Midbrain (tissue), 1 donor: ENCODE results near the gene VPS13D.

Source experiments
- DNase-seq: peaks from one replicate; lab custom pipeline; 2025; lab: John Stamatoyannopoulos, UW

VPS13D gene

DNA sequence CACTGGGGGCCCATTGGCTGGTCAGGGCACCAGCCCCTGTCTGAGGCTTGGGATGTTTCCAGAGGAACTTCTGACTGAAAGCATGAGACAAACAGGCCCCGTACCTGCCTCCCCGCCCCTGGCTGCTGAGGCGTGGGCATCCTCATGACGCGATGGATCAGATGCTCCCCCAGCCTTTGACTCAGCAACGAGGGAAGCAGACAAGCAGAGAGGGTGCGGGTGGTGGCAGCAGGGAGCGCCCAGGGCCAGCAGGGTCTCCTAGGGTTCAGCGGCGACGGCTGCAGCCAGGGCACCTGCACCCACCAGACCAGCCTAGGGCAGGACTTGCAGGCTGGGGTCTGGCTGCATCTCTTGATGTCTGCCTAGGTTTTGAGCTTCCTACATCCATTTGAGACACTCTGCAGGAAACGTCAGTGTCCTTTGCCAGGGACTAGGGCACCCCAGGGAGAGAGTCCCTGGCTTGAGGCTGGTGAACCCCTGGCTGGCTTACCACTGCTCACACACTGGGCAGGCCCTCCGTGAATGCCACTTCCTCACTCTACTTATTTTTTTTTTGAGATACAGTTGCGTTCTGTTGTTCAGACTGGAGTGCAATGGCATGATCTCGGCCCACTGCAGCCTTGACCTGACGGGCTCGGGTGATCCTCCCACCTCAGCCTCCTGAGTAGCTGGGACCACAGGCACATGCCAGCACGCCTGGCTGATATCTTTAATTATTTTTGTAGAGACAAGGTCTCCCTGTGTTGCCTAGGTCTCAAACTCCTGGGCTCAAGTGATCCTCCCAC lies 324.9 kb downstream of the VPS13D start:
- no peak for DNase-seq

DNA sequence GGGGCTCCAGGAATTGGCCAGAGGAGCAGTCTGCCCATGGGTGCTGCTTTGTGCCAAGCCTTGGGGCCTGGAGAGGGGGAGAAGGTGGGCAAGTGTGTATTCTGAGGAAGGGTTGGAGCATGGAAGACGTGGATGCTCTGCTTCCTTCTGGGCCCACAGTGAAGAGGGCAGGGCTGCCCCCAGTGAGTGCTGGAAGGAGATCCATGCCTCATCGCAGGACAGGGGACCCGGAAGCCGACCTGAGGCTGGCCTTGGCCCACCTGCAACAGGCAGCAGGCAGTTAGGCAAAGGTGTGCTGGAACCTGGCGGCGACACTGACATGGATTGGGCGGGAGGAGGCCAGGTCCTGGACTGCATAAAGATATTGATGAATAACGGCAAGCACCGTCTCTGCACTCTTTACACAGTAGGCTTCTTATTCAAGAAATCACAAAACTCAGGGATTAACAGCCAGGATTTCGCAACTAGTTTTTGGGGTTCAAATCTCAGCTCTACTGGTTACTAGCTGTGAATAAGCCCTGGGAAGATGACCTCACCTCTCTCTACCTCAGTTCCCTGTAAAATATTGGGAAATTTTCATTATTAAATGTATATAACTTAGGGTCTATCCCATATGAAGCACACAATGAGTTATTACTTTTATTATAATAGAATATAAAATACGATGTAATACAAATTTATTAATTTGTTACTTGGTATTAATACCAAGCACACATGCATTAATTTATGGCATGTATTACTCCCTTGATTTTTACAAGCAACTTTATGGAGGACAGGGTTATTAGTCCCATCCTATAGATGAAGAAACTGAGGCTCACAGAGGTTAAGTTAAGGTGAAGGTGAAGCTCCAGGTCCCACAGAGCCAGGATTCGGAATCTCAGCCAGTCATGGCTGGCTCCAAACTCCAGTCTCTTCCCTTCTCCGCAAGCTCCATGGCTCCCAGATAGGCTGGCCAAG lies 325.9 kb downstream of the VPS13D start:
- DNase-seq: no peak

DNA sequence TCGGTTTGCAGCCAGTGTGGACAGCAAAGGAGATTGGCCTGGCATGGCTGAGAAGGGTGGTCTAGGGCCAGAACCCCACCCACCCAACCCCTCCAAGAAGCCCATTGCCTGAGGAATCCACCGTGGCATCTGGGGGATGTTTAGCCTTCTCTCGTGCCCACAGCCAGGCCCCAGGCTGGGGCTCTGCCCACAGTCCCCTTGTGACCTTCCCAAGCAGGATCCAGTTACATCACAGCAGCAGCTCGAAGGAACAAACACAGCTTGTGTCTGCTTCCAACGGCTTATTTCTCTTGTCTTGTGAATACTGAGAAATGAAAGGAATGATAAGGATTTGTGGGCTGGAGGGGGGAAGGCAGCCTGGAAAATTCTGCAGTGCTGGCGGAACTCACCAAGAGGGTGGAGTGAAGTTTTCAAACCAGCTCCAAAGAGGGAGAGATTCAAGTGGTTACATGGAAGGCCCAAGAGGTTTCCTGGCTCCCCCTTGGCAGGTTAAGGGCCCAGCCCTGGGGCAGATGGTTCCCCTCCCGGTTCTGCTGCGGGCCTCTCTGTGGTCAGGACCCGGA lies 326.6 kb downstream of the VPS13D start:
- peak; percentile 45 for DNase-seq

DNA sequence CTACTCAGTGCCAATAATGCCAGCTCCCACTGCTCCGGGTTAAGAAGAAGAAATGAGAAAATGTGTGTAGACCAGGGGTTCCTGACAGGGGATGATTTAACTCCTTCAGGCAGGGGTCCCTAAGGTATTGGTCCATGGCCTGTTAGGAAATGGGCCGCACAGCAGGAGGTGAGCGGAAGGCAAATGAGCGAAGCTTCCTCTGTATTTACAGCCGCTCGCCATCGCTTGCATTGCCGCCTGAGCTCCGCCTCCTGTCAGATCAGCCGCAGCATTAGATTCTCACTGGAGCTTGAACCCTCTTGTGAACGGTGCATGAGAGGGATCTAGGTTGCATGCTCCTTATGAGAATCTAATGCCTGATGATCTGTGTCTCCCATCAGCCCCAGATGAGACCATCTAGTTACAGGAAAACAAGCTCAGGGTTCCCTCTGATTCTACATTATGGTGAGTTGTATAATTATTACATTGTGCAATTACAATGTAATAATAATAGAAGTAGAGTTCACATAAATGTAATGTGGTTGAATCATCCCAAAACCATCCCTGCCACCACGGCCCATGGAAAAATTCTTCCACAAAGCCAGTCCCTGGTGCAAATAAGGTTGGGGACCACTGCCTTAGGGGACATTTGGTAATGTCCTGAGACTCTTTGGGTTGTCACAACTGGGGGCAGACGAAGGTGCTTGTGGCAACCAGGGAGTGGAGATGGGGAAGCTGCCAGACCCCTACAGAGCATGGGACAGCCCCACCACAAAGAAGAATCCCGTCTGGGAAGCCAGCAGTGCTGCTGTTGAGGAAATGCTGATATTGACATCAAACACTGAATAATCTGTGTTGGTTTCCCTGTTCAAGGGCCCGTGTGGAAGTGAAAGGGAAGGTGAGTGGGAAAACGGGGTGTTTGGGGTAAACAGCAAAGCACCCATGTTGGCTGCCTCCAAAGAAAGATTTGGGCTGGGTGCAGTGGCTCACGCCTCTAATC lies 327.4 kb downstream of the VPS13D start:
- DNase-seq: no peak

DNA sequence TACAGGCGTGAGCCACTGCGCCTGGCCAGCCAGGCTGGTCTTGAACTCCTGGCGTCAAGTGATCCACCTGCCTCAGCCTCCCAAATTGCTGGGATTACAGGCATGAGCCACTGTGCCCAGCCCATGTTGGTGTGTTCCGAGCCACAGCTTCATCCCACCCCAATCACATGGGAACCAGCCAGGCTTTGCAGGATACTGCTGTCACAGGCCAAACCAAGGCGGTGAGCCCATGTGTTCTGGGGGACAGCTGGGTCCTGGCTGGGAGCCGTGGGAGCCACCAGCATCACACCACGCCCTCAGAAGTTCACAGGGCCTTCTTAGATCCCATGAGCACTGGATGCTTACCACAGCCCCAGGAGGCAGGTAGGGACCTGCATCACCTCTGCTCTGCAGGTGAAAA lies 331.3 kb downstream of the VPS13D start:
- DNase-seq: no peak
